HG03354 (cell line): ENCODE data around the gene IL17RB.

ENCODE experiments used
- ATAC-seq: cut with Tn5 transposase; IDR thresholded peaks from one replicate; pipeline ENCODE4 v1.9.1; 2021; ENCODE audit warnings: mild to moderate bottlenecking; ENCODE audit not compliant: unreplicated experiment, poor library complexity, severe bottlenecking

IL17RB gene

DNA sequence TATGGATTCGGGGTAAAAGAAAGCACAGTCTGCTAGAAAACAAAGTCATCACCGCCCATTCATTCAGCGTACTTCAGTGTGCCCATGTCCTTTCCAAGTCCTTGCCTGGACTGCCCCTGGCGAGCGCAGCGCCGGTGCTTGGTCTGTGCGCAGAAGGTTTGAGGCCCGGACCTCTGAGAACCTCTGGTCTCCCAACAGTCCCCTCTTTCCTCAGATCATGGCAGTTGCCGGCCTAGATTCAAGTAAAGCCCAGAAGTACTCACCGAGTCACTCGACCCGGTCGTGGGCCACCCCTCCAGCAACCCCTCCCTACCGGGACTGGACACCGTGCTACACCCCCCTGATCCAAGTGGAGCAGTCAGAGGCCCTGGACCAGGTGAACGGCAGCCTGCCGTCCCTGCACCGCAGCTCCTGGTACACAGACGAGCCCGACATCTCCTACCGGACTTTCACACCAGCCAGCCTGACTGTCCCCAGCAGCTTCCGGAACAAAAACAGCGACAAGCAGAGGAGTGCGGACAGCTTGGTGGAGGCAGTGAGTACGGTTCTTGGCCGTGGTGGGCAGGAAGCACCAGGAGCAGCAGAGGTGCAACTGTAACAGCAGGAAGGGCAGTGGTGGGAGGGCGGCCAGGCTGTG is 36.5 kb upstream of the IL17RB start:
- ATAC-seq: no peak

DNA sequence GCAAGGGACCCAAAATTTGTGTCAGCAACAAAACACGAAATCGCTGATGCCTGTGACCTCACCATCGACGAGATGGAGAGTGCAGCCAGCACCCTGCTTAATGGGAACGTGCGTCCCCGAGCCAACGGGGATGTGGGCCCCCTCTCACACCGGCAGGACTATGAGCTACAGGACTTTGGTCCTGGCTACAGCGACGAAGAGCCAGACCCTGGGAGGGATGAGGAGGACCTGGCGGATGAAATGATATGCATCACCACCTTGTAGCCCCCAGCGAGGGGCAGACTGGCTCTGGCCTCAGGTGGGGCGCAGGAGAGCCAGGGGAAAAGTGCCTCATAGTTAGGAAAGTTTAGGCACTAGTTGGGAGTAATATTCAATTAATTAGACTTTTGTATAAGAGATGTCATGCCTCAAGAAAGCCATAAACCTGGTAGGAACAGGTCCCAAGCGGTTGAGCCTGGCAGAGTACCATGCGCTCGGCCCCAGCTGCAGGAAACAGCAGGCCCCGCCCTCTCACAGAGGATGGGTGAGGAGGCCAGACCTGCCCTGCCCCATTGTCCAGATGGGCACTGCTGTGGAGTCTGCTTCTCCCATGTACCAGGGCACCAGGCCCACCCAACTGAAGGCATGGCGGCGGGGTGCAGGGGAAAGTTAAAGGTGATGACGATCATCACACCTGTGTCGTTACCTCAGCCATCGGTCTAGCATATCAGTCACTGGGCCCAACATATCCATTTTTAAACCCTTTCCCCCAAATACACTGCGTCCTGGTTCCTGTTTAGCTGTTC is 35.0 kb upstream of the IL17RB start:
- no peak for ATAC-seq

DNA sequence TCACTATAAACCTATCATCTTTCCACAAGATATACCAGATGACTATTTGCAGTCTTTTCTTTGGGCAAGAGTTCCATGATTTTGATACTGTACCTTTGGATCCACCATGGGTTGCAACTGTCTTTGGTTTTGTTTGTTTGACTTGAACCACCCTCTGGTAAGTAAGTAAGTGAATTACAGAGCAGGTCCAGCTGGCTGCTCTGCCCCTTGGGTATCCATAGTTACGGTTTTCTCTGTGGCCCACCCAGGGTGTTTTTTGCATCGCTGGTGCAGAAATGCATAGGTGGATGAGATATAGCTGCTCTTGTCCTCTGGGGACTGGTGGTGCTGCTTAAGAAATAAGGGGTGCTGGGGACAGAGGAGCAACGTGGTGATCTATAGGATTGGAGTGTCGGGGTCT is 33.9 kb upstream of the IL17RB start:
- ATAC-seq: no peak

DNA sequence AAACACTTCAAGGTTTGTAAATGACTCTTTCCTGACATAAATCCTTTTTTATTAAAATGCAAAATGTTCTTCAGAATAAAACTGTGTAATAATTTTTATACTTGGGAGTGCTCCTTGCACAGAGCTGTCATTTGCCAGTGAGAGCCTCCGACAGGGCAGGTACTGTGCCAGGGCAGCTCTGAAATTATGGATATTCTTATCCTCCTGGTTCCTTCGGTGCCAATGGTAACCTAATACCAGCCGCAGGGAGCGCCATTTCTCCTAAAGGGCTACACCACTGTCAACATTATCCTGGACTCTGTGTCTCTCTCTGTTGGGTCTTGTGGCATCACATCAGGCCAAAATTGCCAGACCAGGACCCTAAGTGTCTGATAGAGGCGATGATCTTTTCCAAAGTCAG is 33.1 kb upstream of the IL17RB start:
- no peak for ATAC-seq

DNA sequence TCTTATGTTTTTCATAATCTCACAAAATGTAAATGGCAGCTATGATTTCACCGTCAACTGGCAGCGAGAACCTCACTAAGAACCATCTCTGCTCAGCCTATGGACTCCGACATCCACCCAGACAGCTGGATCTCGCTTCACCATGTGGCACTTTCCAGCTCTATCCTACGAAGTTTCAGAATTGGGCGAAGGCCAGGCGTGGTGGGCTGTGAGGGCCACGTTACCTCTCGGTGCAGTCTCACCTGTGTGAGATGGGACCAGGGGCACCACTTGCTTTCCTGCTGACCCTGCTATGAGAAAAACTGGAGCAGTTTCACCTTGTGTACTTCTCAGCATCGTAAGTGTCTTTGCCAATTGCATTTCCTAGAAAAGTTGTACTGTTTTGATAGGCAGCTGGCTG is 32.5 kb upstream of the IL17RB start:
- ATAC-seq: no peak

DNA sequence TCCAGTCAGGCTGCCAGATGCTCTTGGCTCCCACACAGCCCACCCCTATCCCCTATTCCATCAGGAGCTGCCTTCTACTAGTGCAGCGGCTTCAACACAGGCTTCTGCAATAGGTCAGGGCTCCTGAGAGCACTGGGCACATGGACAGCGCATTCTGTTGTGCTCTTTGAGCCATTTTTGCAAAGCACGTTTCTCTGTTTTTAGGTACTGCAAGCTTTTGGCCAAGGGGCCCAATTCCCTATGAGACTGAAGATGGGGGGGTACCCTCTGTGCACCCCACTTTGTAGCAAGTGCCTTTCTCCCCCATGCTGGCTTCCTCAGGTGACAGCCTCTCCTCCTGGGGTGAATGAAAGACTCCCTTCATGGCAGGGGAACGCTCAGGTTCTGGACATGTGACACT is 31.3 kb upstream of the IL17RB start:
- no peak for ATAC-seq

DNA sequence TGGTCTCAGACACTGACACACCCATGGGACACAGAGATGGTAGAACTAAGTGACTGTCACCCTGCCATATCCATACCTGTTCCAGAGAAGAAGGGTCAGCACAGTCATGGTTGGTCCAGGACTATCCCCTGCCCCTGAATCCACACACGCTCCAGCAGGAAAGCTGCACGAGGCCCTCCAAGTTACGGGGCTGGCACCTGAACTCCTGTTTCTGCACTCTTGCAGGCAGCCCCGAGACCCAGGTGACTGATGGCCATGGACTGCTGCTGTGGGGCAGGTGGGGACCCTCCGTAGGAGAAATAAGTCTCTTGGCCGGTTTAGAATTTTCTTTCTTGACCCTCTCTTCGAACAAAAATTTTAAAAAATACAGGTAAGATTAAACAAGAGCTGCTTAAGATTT is 30.7 kb upstream of the IL17RB start:
- ATAC-seq: no peak

DNA sequence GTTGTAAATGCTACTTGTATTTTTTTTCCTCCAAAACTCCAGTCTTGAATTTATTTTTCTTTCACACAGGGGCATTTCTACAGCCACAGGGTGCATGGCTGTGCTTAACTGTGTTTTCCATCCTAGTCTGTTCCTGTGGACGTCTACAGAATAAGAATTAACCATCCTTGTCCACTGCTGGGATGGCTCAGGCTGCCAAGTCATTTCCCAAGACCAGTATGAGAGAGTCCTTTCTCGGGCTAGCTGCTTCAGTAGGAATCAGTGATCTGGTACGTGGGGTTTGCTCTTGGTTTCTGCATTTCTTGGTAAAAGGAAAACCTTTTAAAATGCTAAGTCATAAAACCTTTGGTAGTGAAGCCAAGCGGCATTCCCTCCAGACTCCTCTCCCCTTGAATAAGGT is 29.9 kb upstream of the IL17RB start:
- ATAC-seq: no peak

DNA sequence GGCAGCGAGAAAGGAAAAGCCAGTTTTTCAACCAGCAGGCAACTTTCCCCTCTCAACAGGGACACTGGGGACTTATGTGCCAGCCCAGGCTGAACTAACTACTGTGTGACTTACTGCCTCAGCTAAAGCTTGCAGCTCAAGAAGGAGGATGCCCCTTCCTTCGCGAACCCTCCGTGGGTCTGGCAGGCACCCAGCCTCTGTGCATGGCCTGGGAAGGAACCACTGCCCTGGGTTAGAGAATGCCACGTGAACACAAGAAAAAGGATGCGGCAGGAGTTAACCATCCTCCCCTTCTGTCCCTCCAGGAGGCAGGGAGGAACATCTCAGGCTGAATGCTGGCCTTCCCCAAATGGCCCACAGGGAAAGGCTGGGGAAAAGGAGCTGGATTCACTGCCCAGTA is 29.2 kb upstream of the IL17RB start:
- ATAC-seq: no peak

DNA sequence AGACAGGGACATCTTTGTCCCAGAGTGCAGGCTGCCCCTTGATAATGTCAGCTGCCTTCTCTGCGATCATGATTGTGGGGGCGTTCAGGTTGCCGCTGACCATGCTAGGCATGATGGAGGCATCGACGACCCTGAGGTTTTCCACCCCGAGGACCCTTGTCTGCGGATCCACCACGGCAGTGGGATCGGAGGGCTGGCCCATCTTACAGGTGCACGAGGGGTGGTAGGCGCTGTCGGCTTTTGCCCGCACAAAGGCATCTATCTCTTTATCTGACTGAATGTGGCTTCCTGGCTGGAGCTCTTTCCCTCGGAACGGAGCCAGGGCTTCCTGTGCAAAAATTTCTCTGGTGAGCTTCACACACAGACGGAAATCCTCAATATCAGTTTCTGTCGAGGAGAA is 28.6 kb upstream of the IL17RB start:
- ATAC-seq: no peak

DNA sequence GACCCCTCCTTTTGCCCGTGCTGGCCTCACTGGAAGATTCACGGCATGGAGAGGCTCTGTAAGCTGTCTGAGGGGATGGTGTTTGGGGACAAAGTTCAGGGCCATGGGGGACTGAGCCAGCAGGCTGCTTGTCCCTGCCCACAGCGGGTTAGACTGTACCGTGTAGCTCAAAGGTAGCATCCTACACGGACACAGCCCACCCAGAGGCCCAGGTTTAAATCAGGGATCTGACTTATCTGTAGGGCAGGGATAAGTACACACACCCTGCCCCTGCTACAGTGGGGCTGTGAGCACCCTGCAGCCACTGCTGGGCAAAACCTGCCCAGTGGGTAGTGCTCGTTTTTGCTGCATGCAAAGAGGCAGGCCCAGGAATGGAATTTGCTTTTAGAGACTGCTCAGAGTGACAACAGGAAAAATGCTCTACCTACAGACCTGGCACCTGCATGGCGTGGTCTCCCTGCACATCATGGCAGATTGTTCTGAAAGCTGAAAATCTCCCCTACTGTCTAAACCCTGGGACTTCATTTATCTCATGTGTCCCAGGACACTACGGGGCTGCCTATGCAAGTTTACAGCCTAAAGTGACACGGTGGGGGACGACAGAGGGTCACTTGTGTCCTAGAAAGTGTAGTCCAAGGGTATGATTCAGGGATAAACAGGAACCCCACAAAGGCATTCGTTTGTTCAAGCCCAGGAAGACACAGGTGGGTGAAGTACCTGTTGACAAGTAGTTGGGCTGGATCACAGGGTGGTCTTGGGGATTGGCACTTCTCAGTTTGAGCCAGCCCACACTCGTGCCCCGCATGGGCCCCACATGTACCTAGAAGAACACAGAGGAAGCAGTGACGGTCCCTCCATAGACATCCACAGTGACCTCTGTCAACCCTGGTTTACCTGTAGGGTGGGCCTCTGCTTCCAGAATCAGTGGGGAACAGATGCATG is 27.9 kb upstream of the IL17RB start:
- ATAC-seq: no peak

DNA sequence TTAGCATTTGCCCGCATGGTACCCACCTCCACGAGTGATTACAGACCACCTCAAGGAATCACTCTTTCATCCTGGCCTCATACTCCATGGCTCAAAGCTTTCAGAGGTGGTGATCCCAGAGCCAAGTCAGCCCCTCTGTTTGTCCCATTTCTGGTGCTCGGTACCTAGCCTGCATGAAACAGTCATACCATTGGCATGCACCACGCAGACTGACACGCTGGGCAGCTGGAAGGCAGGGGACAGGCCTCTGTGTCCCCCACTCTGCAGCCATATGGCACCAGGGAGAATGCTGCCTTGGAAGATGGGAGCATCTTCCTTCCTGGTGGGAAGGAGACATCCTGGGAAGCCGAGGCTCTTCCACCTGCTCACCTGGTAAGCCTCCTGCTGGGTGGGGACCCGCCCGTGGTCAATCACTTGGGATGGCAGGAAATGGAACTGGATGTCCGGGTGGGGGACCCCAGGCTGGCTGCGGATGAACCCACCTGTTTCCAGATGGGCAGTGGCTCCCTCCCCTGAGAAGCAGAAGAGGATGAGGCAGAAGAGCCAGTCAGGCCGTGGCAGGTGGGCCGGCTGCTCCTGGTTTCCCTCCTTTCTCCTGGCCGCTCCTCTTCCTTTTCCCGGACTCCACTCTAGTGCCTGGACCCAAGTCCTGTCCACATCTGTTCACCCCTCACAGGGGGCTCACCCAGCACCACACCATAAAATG is 27.1 kb upstream of the IL17RB start:
- ATAC-seq: no peak

DNA sequence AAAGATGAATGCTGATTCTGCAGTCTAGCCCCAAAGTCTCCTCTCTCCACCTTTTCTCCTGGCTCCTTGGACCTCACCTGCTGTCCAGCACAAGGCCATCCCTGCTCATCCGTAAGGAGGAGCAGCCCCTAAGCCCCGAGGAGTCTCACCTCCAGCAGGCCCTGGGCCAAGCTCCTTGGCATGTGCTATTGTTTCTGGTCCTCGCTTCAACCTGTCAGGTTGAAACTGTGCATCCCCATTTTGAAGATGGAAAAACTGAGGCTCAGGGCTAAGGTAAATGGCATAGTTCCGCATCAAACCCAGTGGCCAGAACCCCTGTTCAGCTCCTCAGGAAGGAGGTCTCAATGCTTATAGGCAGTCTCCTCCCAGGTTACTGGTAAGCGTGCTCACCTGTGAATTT is 26.3 kb upstream of the IL17RB start:
- no peak for ATAC-seq

DNA sequence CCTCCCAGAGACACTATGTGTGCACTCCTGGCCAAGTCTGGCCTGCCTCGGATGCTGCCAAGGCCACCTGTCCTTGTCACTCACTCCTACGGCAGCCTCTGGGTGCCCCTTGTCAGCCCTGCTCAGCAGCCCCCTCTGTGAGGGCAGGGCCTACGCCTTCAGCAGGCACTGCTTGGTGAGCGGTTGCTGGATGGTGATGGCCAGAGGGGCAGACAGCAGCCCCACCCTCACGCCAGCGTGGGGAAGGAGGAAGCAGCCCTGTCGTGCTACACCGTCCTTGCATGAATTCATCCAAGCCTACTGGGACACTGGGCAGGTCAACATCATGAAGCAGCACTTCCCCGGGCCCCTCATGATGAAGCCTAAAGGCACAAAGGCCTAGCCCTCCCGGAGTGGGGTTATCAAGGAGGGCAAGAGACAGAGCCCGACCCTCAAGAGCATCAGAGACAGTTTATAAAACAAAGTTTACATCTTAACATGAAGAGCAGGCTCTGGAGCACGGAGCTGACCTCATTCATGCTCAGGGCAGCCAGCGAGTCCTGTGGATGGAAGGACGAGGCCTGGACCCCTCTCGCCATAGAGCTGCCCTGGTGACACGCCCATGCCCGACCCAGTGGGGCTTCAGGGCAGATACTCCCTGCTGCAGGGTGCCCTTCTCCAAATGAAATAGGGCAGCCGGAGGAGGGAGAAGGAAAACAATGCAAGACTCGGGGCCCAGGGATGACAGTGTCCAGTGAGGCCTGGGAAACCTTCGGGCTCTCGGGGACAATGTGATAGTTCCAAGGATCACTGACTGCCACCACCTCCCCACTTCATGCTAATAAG is 25.4 kb upstream of the IL17RB start:
- no peak for ATAC-seq

DNA sequence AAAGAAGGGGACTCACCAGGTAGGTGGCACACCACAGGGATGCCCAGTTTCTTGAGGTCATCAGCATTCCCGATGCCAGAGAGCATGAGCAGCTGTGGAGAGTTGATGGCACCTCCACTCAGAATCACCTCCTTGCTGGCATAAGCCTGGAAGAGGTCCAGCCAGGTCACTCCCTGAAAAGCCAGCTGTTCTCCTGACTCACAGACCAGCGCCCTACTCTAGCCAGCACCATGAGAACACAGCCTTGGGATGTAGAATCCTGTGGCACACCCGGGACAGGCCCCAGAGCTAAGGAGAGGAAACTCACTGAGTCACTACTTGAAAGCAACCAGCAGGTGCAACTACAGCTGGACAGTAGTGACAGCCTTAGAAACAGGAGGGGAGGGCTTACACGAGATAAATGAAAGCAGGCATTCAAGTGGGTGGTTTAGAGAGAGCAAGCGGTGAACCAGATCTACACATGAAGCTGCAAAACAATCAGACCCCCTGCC is 24.7 kb upstream of the IL17RB start:
- peak; percentile 49 for ATAC-seq

DNA sequence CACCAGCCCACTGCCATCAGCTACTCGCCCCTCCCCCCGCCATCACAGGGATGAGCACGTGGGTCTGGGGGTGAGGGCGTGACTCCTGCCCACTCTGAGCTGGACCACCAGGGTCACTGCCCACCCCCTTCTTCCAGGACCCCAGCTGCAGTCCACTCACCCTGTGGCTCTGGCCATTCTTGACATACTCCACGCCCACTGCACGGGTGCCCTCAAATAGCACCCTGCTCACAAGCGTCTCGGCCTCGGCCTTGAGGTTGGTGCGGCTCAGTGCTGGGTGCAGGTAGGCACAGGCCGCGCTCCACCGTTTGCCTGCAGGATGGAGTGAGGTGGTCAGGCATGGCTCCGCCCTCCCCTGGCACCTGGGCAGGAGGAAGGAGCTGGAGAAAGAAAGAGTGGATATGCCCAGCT is 24.0 kb upstream of the IL17RB start:
- no peak for ATAC-seq

DNA sequence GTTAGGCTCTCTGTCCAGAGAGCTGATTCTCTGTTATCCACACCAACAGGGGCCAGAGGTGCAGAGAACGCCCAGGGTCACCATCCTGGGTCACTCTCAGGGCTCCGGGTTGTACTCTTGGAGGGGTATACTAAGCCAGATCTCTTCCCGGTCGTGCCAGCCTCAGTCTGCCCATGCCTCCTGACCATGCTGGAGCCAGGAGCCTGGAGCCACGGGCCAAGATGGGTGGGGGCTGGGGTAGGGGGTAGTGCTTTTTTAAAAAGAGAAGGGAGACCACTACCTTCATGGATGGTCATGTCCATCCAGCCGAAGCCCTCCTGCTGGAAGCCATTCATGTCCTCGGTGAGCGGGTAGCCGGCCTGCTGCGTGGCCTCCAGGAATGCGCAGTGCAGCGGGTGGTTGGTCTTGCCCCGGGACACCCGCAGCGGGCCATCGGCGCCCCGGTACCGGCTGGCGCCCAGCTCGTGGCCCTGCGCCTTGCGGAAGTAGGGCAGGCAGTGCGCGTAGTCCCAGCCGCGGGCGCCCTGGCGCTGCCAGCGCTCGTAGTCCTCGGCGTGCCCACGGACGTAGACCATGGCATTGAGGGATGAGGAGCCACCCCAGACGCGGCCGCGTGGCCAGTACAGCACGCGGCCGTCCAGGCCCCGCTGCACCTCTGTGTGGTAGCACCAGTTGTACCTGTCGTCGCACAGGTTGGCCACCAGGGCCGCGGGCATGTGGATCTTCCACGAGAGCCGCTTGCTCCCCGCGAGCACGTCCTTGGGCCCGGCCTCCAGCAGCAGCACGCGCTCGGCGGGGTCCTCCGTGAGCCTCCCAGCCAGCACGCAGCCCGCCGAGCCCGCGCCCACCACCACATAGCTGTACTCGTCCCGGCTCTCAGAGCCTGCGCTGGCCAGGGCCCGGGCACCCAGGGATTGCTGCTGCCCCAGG is 23.1 kb upstream of the IL17RB start:
- no peak for ATAC-seq
